HepG2 (cell line): ENCODE results near the gene ALPI.

Experiments used
- HOXA7 ChIP-seq: sonication (generic); formaldehyde crosslinking; IDR thresholded peaks from 2 replicates; pipeline ENCODE4 v1.8.1; 2022; ENCODE audit warnings: mild to moderate bottlenecking, missing genetic modification reagents, moderate library complexity
- MAFK ChIP-seq, 2 experiments: IDR thresholded peaks in 1 of 2; conservative IDR thresholded peaks in 1 of 2; 2 replicates each; pipeline ENCODE4 v1.6.1; 2011; ENCODE audit warnings: improper control_type of control experiment in 2 of 2, low read length in 2 of 2
- RAD21 ChIP-seq: fragments of 450-650 bp; formaldehyde crosslinking; IDR thresholded peaks from 2 replicates; pipeline ENCODE4 v1.5.0; 2020; ENCODE audit warnings: mild to moderate bottlenecking
- SP1 ChIP-seq, 2 experiments: fragments of 450-650 bp in 1 of 2; sonication (generic) in 1 of 2; formaldehyde crosslinking in 1 of 2; IDR thresholded peaks; 2 replicates each; pipeline versions ENCODE4 v1.4.0 to v1.6.1; 2016 to 2020; ENCODE audit warnings: missing genetic modification reagents in 1 of 2
- XBP1 ChIP-seq: sonication (generic); formaldehyde crosslinking; IDR thresholded peaks from 2 replicates; pipeline ENCODE4 v1.5.0; 2020; ENCODE audit warnings: missing genetic modification reagents
- ZNF354B ChIP-seq: sonication (generic); formaldehyde crosslinking; IDR thresholded peaks from 2 replicates; pipeline ENCODE4 v1.8.0; 2022; ENCODE audit warnings: mild to moderate bottlenecking, missing genetic modification reagents
- ZNF460 ChIP-seq: sonication (generic); formaldehyde crosslinking; IDR thresholded peaks from 2 replicates; pipeline ENCODE4 v1.5.1; 2020; ENCODE audit warnings: missing genetic modification reagents, mild to moderate bottlenecking, borderline replicate concordance

DNA sequence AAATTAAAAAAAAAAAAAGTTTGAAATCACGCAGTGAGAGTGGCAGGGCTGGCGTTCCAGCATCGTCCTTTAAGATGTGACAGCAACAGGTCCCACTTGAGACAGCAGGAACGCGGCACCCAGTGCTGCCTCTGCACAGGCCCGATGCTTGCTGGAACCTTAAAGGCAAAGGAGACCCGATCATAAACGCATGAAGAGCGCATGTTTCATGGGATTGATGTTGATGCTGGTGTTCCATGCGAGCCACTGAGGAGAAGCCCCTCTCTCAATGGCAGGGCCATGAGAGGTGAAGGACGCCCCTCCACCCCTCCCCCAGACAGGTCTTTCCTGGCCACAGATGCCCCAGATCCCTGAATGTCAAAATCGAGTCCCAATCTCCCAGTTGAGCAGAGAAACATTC lies 17.9 kb upstream of the ALPI start:
- no peak for TF ChIP-seq XBP1 (CRISPR knock-in tag)
- TF ChIP-seq RAD21 (CRISPR knock-in tag): no peak
- no peak for TF ChIP-seq ZNF354B (CRISPR knock-in tag)
- TF ChIP-seq SP1 (IDR thresholded peaks at IDR 0.05): no peak
- no peak for TF ChIP-seq SP1 (CRISPR knock-in tag; IDR thresholded peaks at IDR 0.05)
- no peak for TF ChIP-seq HOXA7 (CRISPR knock-in tag)
- TF ChIP-seq ZNF460 (CRISPR knock-in tag): no peak
- no peak for TF ChIP-seq MAFK (conservative IDR thresholded peaks at IDR 0.05 in 1 of 2, IDR thresholded peaks at IDR 0.05 in 1 of 2; ENCODE audit: low read length in 2 of 2)
